Erythroblast (primary cell): ENCODE measurements around the gene IQCM.

ENCODE experiments used
- DNase-seq, 2 experiments: peaks; one replicate each; lab custom pipeline; 2025; lab: John Stamatoyannopoulos, UW
- GATA1 ChIP-seq: IDR thresholded peaks from 2 replicates; pipeline ENCODE4 v1.6.1; 2011; ENCODE audit warnings: low read depth, mild to moderate bottlenecking, control low read depth, low read length, moderate library complexity
- POLR2A ChIP-seq: IDR thresholded peaks from 2 replicates; pipeline ENCODE4 v1.6.1; 2011; ENCODE audit warnings: mild to moderate bottlenecking, low read length

Gene IQCM

GRCh38 chr4:149711593-149712365 is 103.9 kb downstream of the IQCM start:
- no peak for DNase-seq
- TF ChIP-seq POLR2A: no peak
- no peak for TF ChIP-seq GATA1

GRCh38 chr4:149709640-149710039 is 106.0 kb downstream of the IQCM start:
- TF ChIP-seq POLR2A (no peak), GATA1 (no peak)
- no peak for DNase-seq

GRCh38 chr4:149708513-149709130 is 107.0 kb downstream of the IQCM start:
- TF ChIP-seq GATA1: no peak
- TF ChIP-seq POLR2A: no peak
- DNase-seq: no peak

- no peak for DNase-seq
- no peak for TF ChIP-seq POLR2A
- TF ChIP-seq GATA1: no peak
Measured at GRCh38 chr4:149707862-149708261, 107.8 kb downstream of the IQCM start.

- TF ChIP-seq POLR2A (no peak), GATA1 (no peak)
- DNase-seq: no peak
Measured at GRCh38 chr4:149706942-149707341, 108.7 kb downstream of the IQCM start.

- DNase-seq: no peak
Measured at GRCh38 chr4:149702414-149703293, 113.0 kb downstream of the IQCM start.

GRCh38 chr4:149701435-149702156 is 114.0 kb downstream of the IQCM start:
- TF ChIP-seq GATA1 (no peak), POLR2A (no peak)
- DNase-seq: no peak

More at GRCh38 chr4:149702414-149703293, 113.0 kb downstream of the IQCM start:
- TF ChIP-seq GATA1: no peak
- TF ChIP-seq POLR2A: no peak

GRCh38 chr4:149700272-149700671 is 115.4 kb downstream of the IQCM start:
- TF ChIP-seq GATA1 (no peak), POLR2A (no peak)

GRCh38 chr4:149699642-149700041 is 116.0 kb downstream of the IQCM start:
- no peak for TF ChIP-seq GATA1
- TF ChIP-seq POLR2A: no peak
- no peak for DNase-seq

More at GRCh38 chr4:149700272-149700671, 115.4 kb downstream of the IQCM start:
- DNase-seq: no peak

GRCh38 chr4:149690726-149691125 is 124.9 kb downstream of the IQCM start:
- no peak for DNase-seq
- TF ChIP-seq POLR2A: no peak
- no peak for TF ChIP-seq GATA1

- TF ChIP-seq GATA1: no peak
- TF ChIP-seq POLR2A: no peak
- DNase-seq: no peak
Measured at GRCh38 chr4:149684516-149684915, 131.1 kb downstream of the IQCM start.

- DNase-seq: no peak
- TF ChIP-seq GATA1 (no peak), POLR2A (no peak)
Measured at GRCh38 chr4:149676076-149676475, 139.6 kb downstream of the IQCM start.

- no peak for DNase-seq
- TF ChIP-seq GATA1 (no peak), POLR2A (no peak)
Measured at GRCh38 chr4:149645790-149646189, 169.9 kb downstream of the IQCM start.

- no peak for DNase-seq
- TF ChIP-seq GATA1 (no peak), POLR2A (no peak)
Measured at GRCh38 chr4:149638073-149638472, 177.6 kb downstream of the IQCM start.

GRCh38 chr4:149634368-149634767 is 181.3 kb downstream of the IQCM start:
- DNase-seq: no peak
- no peak for TF ChIP-seq POLR2A
- TF ChIP-seq GATA1: no peak
